Mesendoderm (in vitro differentiated cells): ENCODE data around the gene CHRM5.

Source experiments
- DNase-seq: peaks from one replicate; pipeline ENCODE4 v3.0.0; 2013
- H2AK5ac ChIP-seq: 2 replicates; pipeline ENCODE4 v1.6.1; 2013; ENCODE audit warnings: low read length, inconsistent platforms
- H2BK120ac ChIP-seq: 2 replicates; pipeline ENCODE4 v1.6.1; 2013; ENCODE audit warnings: low read depth, mild to moderate bottlenecking, low read length, moderate library complexity, mixed read lengths
- H2BK15ac ChIP-seq: replicated peaks from 2 replicates; pipeline ENCODE4 v1.6.1; 2013; ENCODE audit warnings: low read depth, mild to moderate bottlenecking, moderate library complexity
- H2BK5ac ChIP-seq: 2 replicates; pipeline ENCODE4 v1.6.1; 2013; ENCODE audit warnings: low read length, inconsistent platforms
- H3K18ac ChIP-seq: 2 replicates; pipeline ENCODE4 v1.6.1; 2013; ENCODE audit warnings: mild to moderate bottlenecking, low read length, mixed read lengths
- H3K23ac ChIP-seq: one replicate; pipeline ENCODE4 v1.6.1; 2013; ENCODE audit warnings: low read length
- H3K27ac ChIP-seq: 2 replicates; pipeline ENCODE4 v1.5.1; 2013; ENCODE audit warnings: low read depth, mild to moderate bottlenecking, inconsistent platforms, low read length, moderate library complexity
- H3K27me3 ChIP-seq: 2 replicates; pipeline ENCODE4 v1.6.1; 2013; ENCODE audit warnings: low read length, control low read depth, mild to moderate bottlenecking, inconsistent platforms; ENCODE audit not compliant: insufficient read depth, poor library complexity
- H3K36me3 ChIP-seq: 2 replicates; pipeline ENCODE4 v1.6.1; 2013; ENCODE audit warnings: low read length, inconsistent platforms; ENCODE audit not compliant: control insufficient read depth, insufficient read depth
- H3K4ac ChIP-seq: one replicate; pipeline ENCODE4 v1.6.1; 2013; ENCODE audit warnings: low read depth, mild to moderate bottlenecking, low read length, moderate library complexity
- H3K4me1 ChIP-seq: 2 replicates; pipeline ENCODE4 v1.6.1; 2013; ENCODE audit warnings: low read depth, low read length, inconsistent platforms; ENCODE audit not compliant: control insufficient read depth
- H3K4me2 ChIP-seq: 2 replicates; pipeline ENCODE4 v1.6.1; 2013; ENCODE audit warnings: low read length
- H3K4me3 ChIP-seq: 2 replicates; pipeline ENCODE4 v1.5.1; 2013; ENCODE audit warnings: mild to moderate bottlenecking, low read length
- H3K56ac ChIP-seq: one replicate; pipeline ENCODE4 v1.6.1; 2013; ENCODE audit warnings: low read length
- H3K79me1 ChIP-seq: 2 replicates; pipeline ENCODE4 v1.6.1; 2013; ENCODE audit warnings: low read length, inconsistent platforms
- H3K79me2 ChIP-seq: 2 replicates; pipeline ENCODE4 v1.6.1; 2013; ENCODE audit warnings: mild to moderate bottlenecking, low read length; ENCODE audit not compliant: control insufficient read depth, insufficient read depth
- H3K9ac ChIP-seq: 2 replicates; pipeline ENCODE4 v1.6.1; 2013; ENCODE audit warnings: low read length, inconsistent platforms
- H4K5ac ChIP-seq: one replicate; pipeline ENCODE4 v1.6.1; 2013; ENCODE audit warnings: low read length
- H4K8ac ChIP-seq: one replicate; pipeline ENCODE4 v1.6.1; 2013; ENCODE audit warnings: low read depth, mild to moderate bottlenecking, control low read depth, low read length, moderate library complexity
- WGBS: extraction: QIAGEN DNeasy Blood & Tissue Kit; methylation state at CpG from one replicate; pipeline ENCODE4 v1.1.7; 2013; ENCODE audit warnings: low lambda C conversion rate, missing lambda C conversion rate; ENCODE audit not compliant: insufficient coverage; ENCODE audit errors: extremely low coverage; 5-methylcytosine and 5-hydroxymethylcytosine counted together

The CHRM5 gene

GRCh38 chr15:33959844-33960548 is 8.3 kb upstream of the CHRM5 start:
- Histone ChIP-seq H3K4me3 (no peak overlapping the region), H3K27ac (no peak overlapping the region), H3K23ac (no peak overlapping the region), H2BK5ac (no peak overlapping the region), H3K18ac (no peak overlapping the region), H3K4me1 (no peaks in the 10 kb centered on the region), H3K79me1 (no peaks in the 10 kb centered on the region), H3K4me2 (no peak overlapping the region), H2BK120ac (no peak overlapping the region), H3K36me3 (no peaks in the 10 kb centered on the region), H4K8ac (no peak overlapping the region), H3K56ac (no peak overlapping the region), H3K4ac (no peak overlapping the region), H3K27me3 (no peaks in the 10 kb centered on the region), H4K5ac (no peak overlapping the region), H3K9ac (no peak overlapping the region), H2BK15ac (no peak overlapping the region), H2AK5ac (no peak overlapping the region), H3K79me2 (no peaks in the 10 kb centered on the region)
- WGBS = no CpG with 5 or more reads among the region's 7 CpGs
- DNase-seq = no peak

DNA sequence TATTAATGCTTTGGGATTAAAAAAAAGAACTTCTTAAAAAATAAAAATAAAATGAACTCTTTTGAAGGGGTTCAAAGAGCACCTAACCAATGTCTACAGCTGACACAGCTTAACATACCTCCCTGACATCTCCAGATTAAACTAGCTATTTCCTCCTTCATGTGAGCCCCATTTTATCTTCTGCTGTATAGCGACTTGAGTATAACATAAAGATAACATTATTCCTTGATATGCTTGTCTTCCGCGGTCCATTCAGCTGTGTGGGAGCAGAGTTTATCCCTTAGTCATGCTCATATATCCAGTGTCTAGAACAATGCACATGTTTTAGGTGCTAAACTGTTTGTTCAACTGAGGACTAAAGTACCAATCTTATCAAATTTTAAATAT is 7.8 kb upstream of the CHRM5 start:
- Histone ChIP-seq H2BK120ac (no peak overlapping the region), H2AK5ac (no peak overlapping the region), H3K79me2 (no peaks in the 10 kb centered on the region), H3K9ac (no peak overlapping the region), H3K18ac (no peak overlapping the region), H3K56ac (no peak overlapping the region), H3K4me1 (no peaks in the 10 kb centered on the region), H3K4me2 (no peak overlapping the region), H2BK15ac (no peak overlapping the region), H3K27me3 (no peaks in the 10 kb centered on the region), H3K36me3 (no peaks in the 10 kb centered on the region), H3K79me1 (no peaks in the 10 kb centered on the region), H3K4me3 (no peak overlapping the region), H4K8ac (no peak overlapping the region), H3K4ac (no peak overlapping the region), H3K27ac (no peak overlapping the region), H4K5ac (no peak overlapping the region), H3K23ac (no peak overlapping the region), H2BK5ac (no peak overlapping the region)
- WGBS = no CpG with 5 or more reads among the region's 3 CpGs
- no peak for DNase-seq

DNA sequence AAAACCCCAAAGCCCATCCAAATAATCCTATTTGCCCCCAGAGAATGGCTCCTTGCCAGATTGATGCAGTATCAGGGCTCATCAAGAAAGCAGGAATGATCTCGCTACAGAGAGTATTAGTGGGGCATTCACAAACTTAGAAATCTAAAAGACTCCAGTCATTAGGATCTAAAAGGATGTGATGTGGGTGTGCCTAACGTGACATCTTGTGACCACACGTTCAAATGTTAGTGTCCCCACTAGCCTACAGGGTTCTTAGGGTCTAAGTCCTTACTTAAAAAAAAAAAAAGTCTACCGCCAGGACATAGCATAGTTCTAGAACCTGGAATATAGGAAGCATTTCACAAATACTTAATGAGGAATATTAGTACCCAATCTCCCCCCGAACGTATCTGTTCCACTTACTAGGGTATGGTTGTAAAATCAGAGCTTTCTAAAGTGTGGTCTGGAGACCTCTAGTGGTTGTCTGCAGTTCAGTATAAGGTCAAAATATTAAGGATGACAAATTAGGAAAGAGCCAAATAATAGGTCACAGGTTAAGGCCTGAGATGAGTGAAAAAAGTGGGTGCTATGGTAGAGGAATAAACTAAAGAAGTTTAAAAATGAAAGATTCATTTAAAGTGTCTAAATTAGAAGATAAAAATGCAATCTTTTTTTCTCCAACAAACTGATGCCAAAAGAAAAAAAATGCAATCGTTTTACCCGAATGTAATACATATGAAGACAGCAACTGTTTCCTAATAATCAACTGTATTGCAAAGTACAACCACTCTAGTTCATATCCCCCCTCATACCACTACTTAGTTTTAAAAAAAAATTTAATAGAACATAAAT is 4.2 kb upstream of the CHRM5 start:
- no CpG with 5 or more reads among the region's 8 CpGs for WGBS
- H3K79me2 ChIP-seq = no peaks in the 10 kb centered on the region

DNA sequence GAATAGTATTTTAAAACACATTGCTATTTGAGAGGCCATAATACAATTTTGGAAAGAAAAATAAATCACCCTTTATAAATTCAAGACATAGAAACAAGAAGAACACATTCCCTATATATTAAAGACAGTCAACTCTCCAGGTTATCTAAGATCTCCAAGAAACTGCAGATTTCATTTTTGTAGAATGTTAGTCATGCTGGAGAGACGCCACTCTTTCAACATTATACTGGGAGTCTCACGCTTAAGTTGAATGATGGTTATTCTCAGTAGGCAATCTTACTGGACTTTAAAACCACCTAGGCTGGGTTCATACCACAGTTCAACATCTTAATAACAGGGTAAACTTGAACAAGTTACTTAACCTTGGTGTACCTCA is 3.6 kb upstream of the CHRM5 start:
- H2BK5ac ChIP-seq = no peak overlapping the region
- H3K4me1 ChIP-seq = peaks cover 3% of the 10 kb centered on the region

More for the DNA sequence above, 4.2 kb upstream of the CHRM5 start:
- Histone ChIP-seq H3K36me3 (no peaks in the 10 kb centered on the region), H3K4me1 (peaks cover 3% of the 10 kb centered on the region), H3K27ac (no peak overlapping the region), H2BK120ac (no peak overlapping the region), H3K79me1 (no peaks in the 10 kb centered on the region), H3K4me2 (no peak overlapping the region), H3K27me3 (no peaks in the 10 kb centered on the region), H3K56ac (no peak overlapping the region), H2AK5ac (no peak overlapping the region), H4K8ac (no peak overlapping the region), H2BK5ac (no peak overlapping the region), H3K18ac (no peak overlapping the region), H3K4me3 (no peak overlapping the region), H3K4ac (no peak overlapping the region), H3K9ac (no peak overlapping the region), H2BK15ac (no peak overlapping the region), H4K5ac (no peak overlapping the region), H3K23ac (no peak overlapping the region)
- DNase-seq = peak; percentile 50

GRCh38 chr15:33968821-33969220 is 524 bp downstream of the CHRM5 start:
- Histone ChIP-seq H3K9ac (no peak overlapping the region), H3K4ac (no peak overlapping the region), H2BK120ac (no peak overlapping the region), H3K4me1 (peaks cover 3% of the 10 kb centered on the region), H3K4me3 (no peak overlapping the region), H2AK5ac (no peak overlapping the region), H4K5ac (no peak overlapping the region), H3K27me3 (no peaks in the 10 kb centered on the region), H3K79me2 (no peaks in the 10 kb centered on the region), H2BK15ac (no peak overlapping the region), H3K27ac (no peak overlapping the region), H3K79me1 (no peaks in the 10 kb centered on the region), H3K4me2 (no peak overlapping the region), H2BK5ac (no peak overlapping the region), H4K8ac (no peak overlapping the region), H3K23ac (no peak overlapping the region), H3K56ac (no peak overlapping the region), H3K36me3 (no peaks in the 10 kb centered on the region), H3K18ac (no peak overlapping the region)
- no CpG with 5 or more reads among the region's 3 CpGs for WGBS
- peak; percentile 14 for DNase-seq

More for the DNA sequence above, 3.6 kb upstream of the CHRM5 start:
- Histone ChIP-seq H4K8ac (no peak overlapping the region), H3K4me2 (no peak overlapping the region), H3K79me2 (no peaks in the 10 kb centered on the region), H2BK15ac (no peak overlapping the region), H2AK5ac (no peak overlapping the region), H3K4me3 (no peak overlapping the region), H2BK120ac (no peak overlapping the region), H3K18ac (no peak overlapping the region), H3K79me1 (no peaks in the 10 kb centered on the region), H3K27me3 (no peaks in the 10 kb centered on the region), H3K56ac (no peak overlapping the region), H3K27ac (no peak overlapping the region), H3K9ac (no peak overlapping the region), H4K5ac (no peak overlapping the region), H3K36me3 (no peaks in the 10 kb centered on the region), H3K4ac (no peak overlapping the region), H3K23ac (no peak overlapping the region)
- DNase-seq = no peak
- WGBS = no CpG with 5 or more reads among the region's 2 CpGs
